Thoracic aorta (tissue), 2 donors: Measurements from ENCODE around the gene MELK. TPM values are rescaled to one million over a fixed set of nuclear protein-coding genes. Genes with fewer than 3 reads are reported as not detected.

Experiments used
- ATAC-seq: fragments of 150-250 bp; one replicate; pipeline ENCODE4 v1.8.0; 2017; ENCODE audit warnings: low read depth; ENCODE audit not compliant: insufficient number of reproducible peaks, low FRiP score
- DNase-seq: peaks from one replicate; pipeline ENCODE4 v3.0.0-alpha.2; 2020; ENCODE audit warnings: low spot score
- H3K27ac ChIP-seq, 2 donors: fragments of 200-600 bp; sonication (generic); 1 replicate in 1 of 2; 2 replicates in 1 of 2; pipeline ENCODE4 v1.5.1; 2016; ENCODE audit warnings: mild to moderate bottlenecking in 2 of 2, moderate library complexity in 2 of 2
- H3K27me3 ChIP-seq: fragments of 200-600 bp; sonication (generic); replicated peaks from 2 replicates; pipeline ENCODE4 v1.6.0; 2016; ENCODE audit warnings: mild to moderate bottlenecking; ENCODE audit not compliant: insufficient read depth
- H3K36me3 ChIP-seq: fragments of 200-600 bp; sonication (generic); one replicate; pipeline ENCODE4 v1.5.1; 2016
- H3K4me1 ChIP-seq, 2 donors: fragments of 200-600 bp; sonication (generic); 1 replicate in 1 of 2; 2 replicates in 1 of 2; pipeline versions ENCODE4 v1.5.1 to v1.6.0; 2016; ENCODE audit warnings: low read depth in 2 of 2, mild to moderate bottlenecking in 1 of 2; ENCODE audit not compliant: control insufficient read depth in 1 of 2
- H3K4me3 ChIP-seq: fragments of 200-600 bp; sonication (generic); 2 replicates; pipeline ENCODE4 v1.5.1; 2016; ENCODE audit warnings: mild to moderate bottlenecking
- H3K9me3 ChIP-seq: fragments of 200-600 bp; sonication (generic); 2 replicates; pipeline ENCODE4 v1.5.1; 2016
- CTCF ChIP-seq: fragments of 200-600 bp; sonication (generic); IDR thresholded peaks from one replicate; pipeline ENCODE4 v1.5.1; 2019; ENCODE audit warnings: antibody characterized with exemption
- total RNA-seq, 2 donors: library from RNA; depleted of rRNA; stranded (reverse); fragments of >200 nt; gene quantifications; one replicate each; pipeline versions ENCODE4 v1.1.0 to v1.2.3, GENCODE V29; 2016

The MELK gene
- total RNA-seq, 2 donors from 2014 or later = 2.2 TPM; not detected in 1

- Histone ChIP-seq H3K36me3 (no peaks in the 10 kb centered on the region), H3K4me3 (no peak overlapping the region), H3K27me3 (no peaks in the 10 kb centered on the region), H3K4me1 (no peaks in the 10 kb centered on the region), H3K9me3 (no peaks in the 10 kb centered on the region), H3K27ac (no peak overlapping the region)
- no peak for TF ChIP-seq CTCF
- DNase-seq (no peak), ATAC-seq (no peak)
These were observed 141.1 kb downstream of the MELK start for GRCh38 chr9:36713515-36714490.

- no peaks in the 10 kb centered on the region for H3K4me1 ChIP-seq
- TF ChIP-seq CTCF = no peak
- H3K4me3 ChIP-seq = no peak overlapping the region
- no peak overlapping the region for H3K27ac ChIP-seq
- no peaks in the 10 kb centered on the region for H3K9me3 ChIP-seq
- no peaks in the 10 kb centered on the region for H3K27me3 ChIP-seq
- no peaks in the 10 kb centered on the region for H3K36me3 ChIP-seq
- DNase-seq = no peak
- no peak for ATAC-seq
These were observed 143.8 kb downstream of the MELK start for GRCh38 chr9:36716496-36716895.

GRCh38 chr9:36717276-36717675 lies 144.6 kb downstream of the MELK start:
- ATAC-seq (no peak), DNase-seq (no peak)
- H3K4me1 ChIP-seq = no peaks in the 10 kb centered on the region
- no peak for TF ChIP-seq CTCF
- no peaks in the 10 kb centered on the region for H3K27me3 ChIP-seq
- no peak overlapping the region for H3K27ac ChIP-seq
- H3K9me3 ChIP-seq = no peaks in the 10 kb centered on the region
- H3K36me3 ChIP-seq = no peaks in the 10 kb centered on the region
- no peak overlapping the region for H3K4me3 ChIP-seq

DNA sequence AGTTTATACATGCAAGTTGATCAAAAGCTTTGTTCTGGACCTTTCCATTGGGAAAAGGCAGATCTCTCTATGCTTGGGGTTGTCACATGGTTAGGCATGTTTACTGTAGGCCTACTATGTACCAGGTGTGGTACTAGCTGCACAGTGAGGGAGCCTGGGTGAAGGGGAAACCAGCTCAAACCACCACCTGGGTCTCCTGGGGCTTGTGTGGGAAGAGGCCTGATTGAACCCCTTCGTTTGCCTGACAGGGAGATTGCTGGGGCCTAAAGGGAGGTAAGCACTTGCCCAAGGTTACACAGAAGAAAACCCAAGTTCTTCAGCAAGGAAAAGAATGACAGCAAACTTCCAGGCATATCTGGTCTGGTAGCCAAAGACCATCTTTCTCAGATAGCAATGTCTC lies 145.9 kb downstream of the MELK start:
- Histone ChIP-seq H3K27ac (no peak overlapping the region), H3K4me1 (no peaks in the 10 kb centered on the region), H3K9me3 (no peaks in the 10 kb centered on the region), H3K27me3 (no peaks in the 10 kb centered on the region), H3K4me3 (no peak overlapping the region), H3K36me3 (no peaks in the 10 kb centered on the region)
- no peak for DNase-seq
- no peak for TF ChIP-seq CTCF
- no peak for ATAC-seq

GRCh38 chr9:36720043-36720442 lies 147.3 kb downstream of the MELK start:
- Histone ChIP-seq H3K4me1 (no peaks in the 10 kb centered on the region), H3K36me3 (no peaks in the 10 kb centered on the region), H3K4me3 (no peak overlapping the region), H3K9me3 (no peaks in the 10 kb centered on the region), H3K27ac (no peak overlapping the region), H3K27me3 (no peaks in the 10 kb centered on the region)
- no peak for TF ChIP-seq CTCF
- DNase-seq = no peak
- ATAC-seq = no peak
